Small intestine (tissue), 7 donors: Measurements from ENCODE around the gene TP53. TPM values are rescaled to one million over a fixed set of nuclear protein-coding genes. Genes with fewer than 3 reads are reported as not detected.
A peak's percentile ranks its signal among the peaks of the same experiment; 100 is the strongest.

Experiments
- DNase-seq, 2 donors: peaks; one replicate each; pipeline versions ENCODE4 v3.0.0 to v3.0.0-alpha.2; 2013
- FAIRE-seq: peaks from 2 replicates; lab custom pipeline; 2012; peaks lifted over from hg19 to GRCh38; lab: Jason Lieb, UNC
- H3K27ac ChIP-seq, 3 donors: one replicate each; pipeline ENCODE4 v1.5.1; 2013; ENCODE audit warnings: low read length in 2 of 3, mild to moderate bottlenecking in 2 of 3, control low read depth in 1 of 3, inconsistent platforms in 1 of 3, low read depth in 1 of 3, moderate library complexity in 1 of 3
- H3K27me3 ChIP-seq, 3 donors: one replicate each; pipeline ENCODE4 v1.6.1; 2013; ENCODE audit warnings: low read length in 3 of 3, inconsistent platforms in 1 of 3; ENCODE audit not compliant: control insufficient read depth in 3 of 3, insufficient read depth in 3 of 3
- H3K36me3 ChIP-seq, 3 donors: one replicate each; pipeline ENCODE4 v1.6.1; 2013; ENCODE audit warnings: low read length in 3 of 3, inconsistent platforms in 1 of 3, low read depth in 1 of 3, mild to moderate bottlenecking in 1 of 3, moderate library complexity in 1 of 3; ENCODE audit not compliant: control insufficient read depth in 3 of 3, insufficient read depth in 2 of 3
- H3K4me1 ChIP-seq, 3 donors: one replicate each; pipeline ENCODE4 v1.6.1; 2013; ENCODE audit warnings: low read length in 2 of 3, inconsistent platforms in 1 of 3, low read depth in 1 of 3, mild to moderate bottlenecking in 1 of 3, moderate library complexity in 1 of 3; ENCODE audit not compliant: control insufficient read depth in 3 of 3, insufficient read depth in 2 of 3
- H3K4me3 ChIP-seq, 3 donors: one replicate each; pipeline ENCODE4 v1.5.1; 2013; ENCODE audit warnings: low read length in 3 of 3, control low read depth in 1 of 3, inconsistent platforms in 1 of 3, low read depth in 1 of 3, mild to moderate bottlenecking in 1 of 3, moderate library complexity in 1 of 3
- H3K9me3 ChIP-seq, 2 donors: one replicate each; pipeline ENCODE4 v1.6.1; 2013; ENCODE audit warnings: low read depth in 1 of 2, low read length in 1 of 2; ENCODE audit not compliant: control insufficient read depth in 2 of 2, insufficient read depth in 1 of 2
- WGBS, 3 donors: extraction: QIAGEN DNeasy Blood & Tissue Kit; methylation state at CpG; one replicate each; pipeline ENCODE4 v1.1.7; 2013; 5-methylcytosine and 5-hydroxymethylcytosine counted together
- polyA plus RNA-seq, 4 donors: library from polyadenylated mRNA; stranded (reverse) in 3 of 4; unstranded in 1 of 4; fragments of 200-250 nt in 3 of 4; fragments of 120-200 nt in 1 of 4; gene quantifications; one replicate each; pipeline versions ENCODE4 v1.2.1 to v1.2.3, GENCODE V29; 2013
- donor health status: healthy with polysubstance abuse.
- donor health status: control.
- donor health status: control.
- donor health status: Bipolar disorder and iron deficiency.
- donor health status: healthy.

Gene TP53
- polyA plus RNA-seq, 4 donors: 8.7 to 51.8 (median 26.3) TPM

DNA sequence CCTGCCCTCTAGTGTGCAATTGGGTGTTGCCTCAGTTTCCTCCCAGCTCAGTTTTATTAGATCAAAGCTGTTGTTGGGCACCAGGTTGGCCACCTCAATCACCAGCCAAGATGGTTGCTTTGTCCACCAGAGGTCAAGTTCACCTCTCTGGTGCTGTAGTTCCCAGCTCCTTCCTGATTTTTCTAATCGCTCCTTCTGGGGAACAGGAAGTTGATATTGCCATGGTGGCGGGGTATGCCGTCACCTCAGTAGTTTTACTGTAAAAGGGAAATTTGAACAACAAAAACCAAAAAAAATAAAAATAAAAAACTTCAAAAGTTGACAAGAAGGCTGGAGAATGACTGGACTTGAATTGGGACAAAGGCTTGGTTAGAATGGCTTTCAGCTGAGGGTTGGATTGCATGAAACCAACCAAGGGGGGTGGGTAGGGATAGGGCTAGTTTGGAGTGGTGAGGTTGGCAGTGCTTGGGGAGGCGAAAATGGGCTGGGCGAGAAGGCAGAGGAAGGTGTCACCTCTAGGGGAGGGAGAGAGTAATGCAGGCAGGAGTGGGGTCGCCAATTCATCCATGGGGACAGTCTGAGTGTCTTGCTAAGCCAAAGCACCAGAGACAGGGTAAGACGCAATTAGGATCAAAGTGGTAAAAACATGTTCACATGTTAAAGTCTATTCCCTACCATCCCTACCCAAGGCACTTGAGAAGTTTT, 23.9 kb upstream of the TP53 start:
- Histone ChIP-seq H3K36me3 (no peaks in the 10 kb centered on the region), H3K4me3 (no peak overlapping the region), H3K27me3 (peaks cover 0 to 70% (median 3%) of the 10 kb centered on the region in 3 donors), H3K4me1 (peaks cover 0 to 2% (median 0%) of the 10 kb centered on the region in 3 donors), H3K27ac (no peak overlapping the region), H3K9me3 (no peaks in the 10 kb centered on the region)
- DNase-seq: no peak
- WGBS, 3 donors: 72 to 80% (median 76%) methylated on average over 7 of the region's 7 CpGs
- FAIRE-seq: no peak

DNA sequence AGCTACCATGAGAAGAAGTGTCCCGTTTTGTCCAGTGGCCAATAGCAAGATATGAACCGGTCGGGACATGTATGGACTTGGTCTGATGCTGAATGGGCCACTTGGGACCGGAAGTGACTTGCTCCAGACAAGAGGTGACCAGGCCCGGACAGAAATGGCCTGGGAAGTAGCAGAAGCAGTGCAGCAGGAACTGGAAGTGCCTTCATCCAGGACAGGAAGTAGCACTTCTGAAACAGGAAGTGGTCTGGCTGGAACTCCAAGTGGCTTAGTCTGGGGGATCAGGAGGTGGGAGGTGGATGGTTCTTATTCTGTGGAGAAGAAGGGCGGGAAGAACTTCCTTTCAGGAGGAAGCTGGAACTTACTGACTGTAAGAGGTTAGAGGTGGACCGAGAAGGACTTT, 23.0 kb upstream of the TP53 start:
- Histone ChIP-seq H3K4me3 (no peak overlapping the region), H3K36me3 (no peaks in the 10 kb centered on the region), H3K9me3 (no peaks in the 10 kb centered on the region), H3K4me1 (peaks cover 0 to 5% (median 0%) of the 10 kb centered on the region in 3 donors), H3K27ac (no peak overlapping the region), H3K27me3 (peaks cover 0 to 70% (median 8%) of the 10 kb centered on the region in 3 donors)
- DNase-seq (no peak), FAIRE-seq (no peak)
- WGBS, 3 donors: 80 to 91% (median 89%) methylated on average over 7 of the region's 7 CpGs

DNA sequence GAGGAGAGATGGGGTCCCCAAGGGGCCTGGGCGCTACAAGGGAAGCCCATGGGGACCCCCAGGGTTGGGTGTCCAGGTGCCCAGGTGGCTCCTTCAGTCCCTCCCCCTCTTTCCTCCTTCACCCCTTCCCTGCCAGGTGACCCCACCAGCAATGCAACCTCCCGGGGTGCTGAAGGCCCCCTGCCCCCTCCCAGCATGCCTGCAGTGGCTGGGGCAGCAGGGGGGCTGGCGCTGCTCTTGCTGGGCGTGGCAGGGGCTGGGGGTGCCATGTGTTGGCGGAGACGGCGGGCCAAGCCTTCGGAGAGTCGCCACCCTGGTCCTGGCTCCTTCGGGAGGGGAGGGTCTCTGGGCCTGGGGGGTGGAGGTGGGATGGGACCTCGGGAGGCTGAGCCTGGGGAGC, 21.7 kb upstream of the TP53 start:
- peaks cover 4 to 73% (median 13%) of the 10 kb centered on the region in 3 donors for H3K27me3 ChIP-seq
- H3K36me3 ChIP-seq: no peaks in the 10 kb centered on the region
- FAIRE-seq: no peak
- no peak overlapping the region for H3K27ac ChIP-seq
- H3K4me3 ChIP-seq: no peak overlapping the region
- no peak for DNase-seq
- peaks cover 0 to 12% (median 0%) of the 10 kb centered on the region in 3 donors for H3K4me1 ChIP-seq
- H3K9me3 ChIP-seq: peaks cover 0 to under 1% of the 10 kb centered on the region in 2 donors
- 71 to 80% (median 71%) methylated on average over 9 to 11 of the region's 11 CpGs for WGBS, 3 donors

DNA sequence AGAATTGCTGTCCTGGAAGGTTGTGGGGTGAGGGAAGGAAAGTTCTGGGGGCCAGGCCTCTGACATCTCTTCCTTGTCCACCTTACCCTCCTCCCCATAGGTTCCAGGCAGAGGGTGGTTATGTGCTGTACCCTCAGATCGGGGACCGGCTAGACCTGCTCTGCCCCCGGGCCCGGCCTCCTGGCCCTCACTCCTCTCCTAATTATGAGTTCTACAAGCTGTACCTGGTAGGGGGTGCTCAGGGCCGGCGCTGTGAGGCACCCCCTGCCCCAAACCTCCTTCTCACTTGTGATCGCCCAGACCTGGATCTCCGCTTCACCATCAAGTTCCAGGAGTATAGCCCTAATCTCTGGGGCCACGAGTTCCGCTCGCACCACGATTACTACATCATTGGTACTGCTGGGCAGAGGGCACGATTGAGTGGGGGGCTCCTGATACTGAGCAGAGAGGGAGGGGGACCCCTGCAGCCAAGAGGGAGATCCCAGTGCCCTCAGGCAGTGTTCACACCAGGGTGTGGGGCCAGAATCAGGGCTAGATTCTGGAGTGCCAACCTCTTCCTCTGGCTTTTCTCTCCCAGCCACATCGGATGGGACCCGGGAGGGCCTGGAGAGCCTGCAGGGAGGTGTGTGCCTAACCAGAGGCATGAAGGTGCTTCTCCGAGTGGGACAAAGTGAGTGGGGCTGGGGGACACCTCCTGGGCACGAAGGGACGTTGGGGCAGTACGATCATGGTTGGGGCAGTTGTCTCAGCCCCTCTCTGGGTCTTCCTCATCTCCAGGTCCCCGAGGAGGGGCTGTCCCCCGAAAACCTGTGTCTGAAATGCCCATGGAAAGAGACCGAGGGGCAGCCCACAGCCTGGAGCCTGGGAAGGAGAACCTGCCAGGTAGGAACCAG, 20.8 kb upstream of the TP53 start:
- H3K27me3 ChIP-seq: peaks cover 10 to 73% (median 17%) of the 10 kb centered on the region in 3 donors
- H3K9me3 ChIP-seq: peaks cover 0 to 2% of the 10 kb centered on the region in 2 donors
- peaks cover 0 to 17% (median 0%) of the 10 kb centered on the region in 3 donors for H3K4me1 ChIP-seq
- DNase-seq (no peak), FAIRE-seq (no peak)
- 75 to 87% (median 80%) methylated on average over 22 of the region's 22 CpGs for WGBS, 3 donors
- H3K36me3 ChIP-seq: peaks cover 0 to under 1% (median 0%) of the 10 kb centered on the region in 3 donors
- H3K27ac ChIP-seq: no peak overlapping the region
- no peak overlapping the region for H3K4me3 ChIP-seq

DNA sequence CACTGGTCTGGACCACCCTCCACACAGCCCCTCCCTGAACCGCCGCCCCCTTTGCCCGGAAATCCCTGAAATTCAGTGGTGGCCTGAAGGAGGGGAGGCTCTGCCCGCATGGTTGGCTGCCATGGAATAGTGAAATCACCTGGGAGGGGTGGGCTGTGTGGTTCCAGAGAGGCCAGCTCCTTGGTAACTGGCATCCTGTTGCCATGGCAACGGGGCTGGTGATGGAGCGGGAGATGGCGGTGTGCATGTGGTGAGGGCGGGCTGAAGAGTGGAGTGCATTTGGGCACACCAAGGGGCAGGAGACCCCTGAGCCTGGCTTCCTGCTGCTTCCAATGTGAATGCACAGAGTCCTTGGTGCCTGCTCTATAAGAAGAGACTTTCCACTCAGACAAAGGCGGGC, 20.2 kb upstream of the TP53 start:
- no peak for FAIRE-seq

DNA sequence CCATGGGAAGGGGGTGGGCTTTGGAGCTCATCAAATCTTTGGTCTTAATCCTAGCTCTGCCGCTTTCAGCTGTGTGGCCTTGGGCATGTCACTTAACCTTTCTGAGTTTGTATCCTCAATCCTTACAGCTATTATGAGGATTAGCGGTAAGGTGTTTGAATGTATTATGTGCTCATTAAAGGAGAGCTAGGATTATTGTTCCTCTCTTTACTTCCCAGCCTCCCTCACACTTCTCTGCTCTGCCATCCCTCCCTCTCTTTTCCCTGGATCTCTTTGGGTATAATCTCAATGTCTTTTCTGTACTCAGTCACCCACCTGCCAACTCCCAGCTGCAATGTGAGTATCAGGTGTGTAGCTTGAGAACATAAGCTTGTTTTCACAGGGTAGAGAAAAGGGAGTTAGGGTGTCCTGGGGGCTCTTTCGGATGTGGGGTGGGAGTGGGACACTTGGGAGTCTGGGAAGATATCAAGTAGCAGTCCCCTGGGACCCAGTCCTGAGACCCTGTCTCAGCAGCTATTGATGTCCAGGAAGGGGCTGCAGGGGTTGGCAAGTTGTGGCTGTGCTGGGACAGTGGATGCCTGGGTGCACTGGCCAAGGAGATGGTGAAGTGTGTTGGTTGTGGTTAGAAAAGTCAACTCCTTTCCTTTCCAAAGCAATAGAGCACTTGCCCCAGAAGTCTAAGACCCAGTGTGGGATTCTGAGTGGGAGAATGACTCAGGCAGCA, 19.5 kb upstream of the TP53 start:
- Histone ChIP-seq H3K27me3 (peaks cover 10 to 60% (median 17%) of the 10 kb centered on the region in 3 donors), H3K4me3 (no peak overlapping the region), H3K9me3 (peaks cover 0 to 2% of the 10 kb centered on the region in 2 donors), H3K27ac (no peak overlapping the region), H3K36me3 (peaks cover 0 to 12% (median 3%) of the 10 kb centered on the region in 3 donors), H3K4me1 (peaks cover 0 to 17% (median 0%) of the 10 kb centered on the region in 3 donors)
- WGBS, 3 donors: 85 to 90% (median 88%) methylated on average over 3 of the region's 3 CpGs
- DNase-seq (no peak), FAIRE-seq (no peak)

More for the DNA sequence above, 20.2 kb upstream of the TP53 start:
- DNase-seq: no peak
- H3K27me3 ChIP-seq: peaks cover 10 to 67% (median 17%) of the 10 kb centered on the region in 3 donors
- H3K36me3 ChIP-seq: peaks cover 0 to 7% (median 0%) of the 10 kb centered on the region in 3 donors
- H3K4me3 ChIP-seq: no peak overlapping the region
- WGBS, 3 donors: 80 to 84% (median 83%) methylated on average over 8 to 9 of the region's 9 CpGs
- no peak overlapping the region for H3K27ac ChIP-seq
- H3K4me1 ChIP-seq: peaks cover 0 to 17% (median 0%) of the 10 kb centered on the region in 3 donors
- H3K9me3 ChIP-seq: peaks cover 0 to 2% of the 10 kb centered on the region in 2 donors

DNA sequence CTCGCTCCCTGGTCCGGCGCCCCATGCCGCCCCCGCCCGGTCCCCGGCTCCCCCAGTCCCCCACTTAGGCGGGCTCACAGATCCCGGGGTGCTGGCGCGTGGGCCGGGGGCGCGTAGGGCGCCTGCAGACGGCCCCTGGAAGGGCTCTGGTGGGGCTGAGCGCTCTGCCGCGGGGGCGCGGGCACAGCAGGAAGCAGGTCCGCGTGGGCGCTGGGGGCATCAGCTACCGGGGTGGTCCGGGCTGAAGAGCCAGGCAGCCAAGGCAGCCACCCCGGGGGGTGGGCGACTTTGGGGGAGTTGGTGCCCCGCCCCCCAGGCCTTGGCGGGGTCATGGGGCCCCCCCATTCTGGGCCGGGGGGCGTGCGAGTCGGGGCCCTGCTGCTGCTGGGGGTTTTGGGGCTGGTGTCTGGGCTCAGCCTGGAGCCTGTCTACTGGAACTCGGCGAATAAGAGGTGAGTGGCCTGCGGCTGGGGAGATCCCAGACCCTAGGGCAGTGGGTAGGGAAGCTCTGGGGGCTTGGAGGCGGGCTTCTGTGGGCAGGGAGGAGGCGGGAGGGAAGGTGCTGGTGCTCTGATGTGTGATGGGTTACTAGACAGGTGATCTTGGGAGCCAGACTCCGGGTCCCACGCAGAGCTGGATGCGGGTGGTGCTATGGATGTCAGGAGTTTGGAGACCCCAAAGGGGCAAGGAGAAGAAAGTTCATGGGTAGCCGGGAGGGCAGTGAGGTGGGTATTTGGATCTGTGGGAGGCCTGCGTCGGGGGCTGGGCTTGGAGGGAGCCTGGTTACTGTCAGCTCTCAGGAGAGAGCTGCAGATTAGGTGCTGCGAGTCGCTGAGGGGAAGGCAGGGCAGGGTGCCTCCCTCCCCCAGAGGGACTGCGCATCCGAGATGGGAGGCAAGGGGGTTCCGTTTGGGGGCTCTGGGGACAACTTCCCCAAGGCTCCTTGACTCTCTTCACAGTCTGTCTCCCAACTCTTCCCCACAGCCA, 18.3 kb upstream of the TP53 start:
- DNase-seq (peak in 1 of 2 donors; percentile 25), FAIRE-seq (no peak)
- H3K9me3 ChIP-seq: peaks cover 0 to 2% of the 10 kb centered on the region in 2 donors
- peaks cover 3 to 22% (median 7%) of the 10 kb centered on the region in 3 donors for H3K36me3 ChIP-seq
- peaks cover 10 to 48% (median 17%) of the 10 kb centered on the region in 3 donors for H3K27me3 ChIP-seq
- no peak overlapping the region for H3K27ac ChIP-seq
- 4 to 7% (median 6%) methylated on average over 46 to 50 of the region's 50 CpGs for WGBS, 3 donors
- H3K4me3 ChIP-seq: peak overlapping the region; percentile 8 to 40 (median 11)
- H3K4me1 ChIP-seq: peaks cover 0 to 17% (median 0%) of the 10 kb centered on the region in 3 donors
